Astrocyte (in vitro differentiated cells and primary cell): ENCODE results near the gene ZC3HAV1. TPM values are rescaled to one million over a fixed set of nuclear protein-coding genes. Genes with fewer than 3 reads are reported as not detected.

Experiments
- DNase-seq: peaks from one replicate; pipeline ENCODE4 v3.0.0-alpha.2; 2010; ENCODE audit warnings: low read depth
- FAIRE-seq: peaks from 2 replicates; lab custom pipeline; 2011; peaks lifted over from hg19 to GRCh38; lab: Jason Lieb, UNC
- H2AFZ ChIP-seq: 2 replicates; pipeline ENCODE4 v1.6.0; 2012; ENCODE audit warnings: low read depth, low read length, inconsistent platforms
- H3K27ac ChIP-seq: 2 replicates; pipeline ENCODE4 v1.5.1; 2011; ENCODE audit warnings: low read depth, low read length, inconsistent platforms
- H3K27me3 ChIP-seq: 2 replicates; pipeline ENCODE4 v1.6.0; 2011; ENCODE audit warnings: low read length, inconsistent platforms; ENCODE audit not compliant: insufficient read depth
- H3K36me3 ChIP-seq: 2 replicates; pipeline ENCODE4 v1.5.1; 2011; ENCODE audit warnings: low read length, inconsistent platforms; ENCODE audit not compliant: insufficient read depth
- H3K4me1 ChIP-seq: 2 replicates; pipeline ENCODE4 v1.5.1; 2011; ENCODE audit warnings: low read length, inconsistent platforms; ENCODE audit not compliant: insufficient read depth
- H3K4me2 ChIP-seq: 2 replicates; pipeline ENCODE4 v1.6.0; 2012; ENCODE audit warnings: low read length, inconsistent platforms
- H3K4me3 ChIP-seq: 2 replicates; pipeline ENCODE4 v1.5.1; 2011; ENCODE audit warnings: low read depth, mild to moderate bottlenecking, low read length, inconsistent platforms; ENCODE audit not compliant: insufficient read depth
- H3K79me2 ChIP-seq: 2 replicates; pipeline ENCODE4 v1.6.0; 2012; ENCODE audit warnings: mild to moderate bottlenecking, low read length, inconsistent platforms; ENCODE audit not compliant: insufficient read depth
- H3K9ac ChIP-seq: 2 replicates; pipeline ENCODE4 v1.6.0; 2012; ENCODE audit warnings: mild to moderate bottlenecking, low read length, inconsistent platforms
- H3K9me3 ChIP-seq: 2 replicates; pipeline ENCODE4 v1.5.1; 2012; ENCODE audit warnings: low read depth, mild to moderate bottlenecking, low read length, inconsistent platforms; ENCODE audit not compliant: insufficient read depth
- H4K20me1 ChIP-seq: 2 replicates; pipeline ENCODE4 v1.6.0; 2012; ENCODE audit warnings: low read length, inconsistent platforms; ENCODE audit not compliant: insufficient read depth
- H3K27ac Mint-ChIP-seq: one replicate; pipeline ENCODE4 v1.8.0; 2021; ENCODE audit warnings: mild to moderate bottlenecking, mixed read lengths; ENCODE audit not compliant: unreplicated experiment
- H3K27me3 Mint-ChIP-seq: one replicate; pipeline ENCODE4 v1.8.0; 2021; ENCODE audit warnings: low read depth, mixed read lengths; ENCODE audit not compliant: unreplicated experiment
- H3K36me3 Mint-ChIP-seq: one replicate; pipeline ENCODE4 v1.8.0; 2021; ENCODE audit warnings: low read depth, mixed read lengths; ENCODE audit not compliant: unreplicated experiment
- H3K4me1 Mint-ChIP-seq: one replicate; pipeline ENCODE4 v1.8.0; 2021; ENCODE audit warnings: low read depth, mixed read lengths; ENCODE audit not compliant: unreplicated experiment
- H3K4me3 Mint-ChIP-seq: one replicate; pipeline ENCODE4 v1.8.0; 2021; ENCODE audit warnings: mild to moderate bottlenecking, moderate library complexity, mixed read lengths; ENCODE audit not compliant: unreplicated experiment
- H3K9me3 Mint-ChIP-seq: one replicate; pipeline ENCODE4 v1.8.0; 2021; ENCODE audit warnings: mild to moderate bottlenecking, mixed read lengths; ENCODE audit not compliant: unreplicated experiment
- EZH2 ChIP-seq: IDR thresholded peaks from 2 replicates; pipeline ENCODE4 v1.6.1; 2012; ENCODE audit warnings: mild to moderate bottlenecking, low read length, inconsistent platforms; ENCODE audit not compliant: insufficient read depth
- total RNA-seq: library from RNA; stranded (reverse); gene quantifications from 2 replicates; pipeline ENCODE4 v1.2.1, GENCODE V29; 2021
- TF ChIP-seq, protein P1 (sequence below): IDR thresholded peaks from 2 replicates; pipeline ENCODE4 v1.5.1; 2011; ENCODE audit warnings: low read depth, mild to moderate bottlenecking, inconsistent platforms, low read length, moderate library complexity; ENCODE audit not compliant: insufficient read depth

The ZC3HAV1 gene
- total RNA-seq, 1 donor from 2014 or later: 63.8 TPM

DNA sequence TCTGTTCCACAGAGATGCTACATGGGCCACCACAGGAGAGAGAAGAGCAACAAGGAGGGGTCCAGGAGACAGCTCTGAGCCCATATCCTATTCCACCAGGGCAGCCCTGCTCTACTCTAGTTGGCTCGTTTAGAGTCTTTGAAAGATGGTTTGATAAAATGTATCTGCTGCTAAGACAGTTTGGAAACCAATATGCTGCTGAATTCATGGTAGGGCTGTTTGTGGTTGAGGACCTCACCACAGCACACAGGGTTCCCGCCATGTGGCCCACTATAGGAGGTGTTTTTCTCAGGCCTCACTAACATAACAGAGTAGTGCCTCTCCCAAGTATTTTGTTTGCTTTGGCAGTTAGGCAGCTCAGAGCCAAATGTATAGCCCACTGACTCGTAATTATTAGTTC lies 37.8 kb downstream of the ZC3HAV1 start:
- Histone ChIP-seq H3K9ac (no peak overlapping the region), H3K4me3 (no peak overlapping the region), H3K27me3 (no peaks in the 10 kb centered on the region), H3K4me1 (no peaks in the 10 kb centered on the region), H3K36me3 (peaks cover 10% of the 10 kb centered on the region), H3K4me2 (no peak overlapping the region), H4K20me1 (no peaks in the 10 kb centered on the region), H3K9me3 (no peaks in the 10 kb centered on the region), H3K79me2 (no peaks in the 10 kb centered on the region), H2AFZ (no peak overlapping the region), H3K27ac (no peak overlapping the region)
- no peak overlapping the region for H3K27ac Mint-ChIP-seq
- no peak overlapping the region for H3K4me3 Mint-ChIP-seq
- DNase-seq (no peak), FAIRE-seq (no peak)
- TF ChIP-seq EZH2: no peak
- TF ChIP-seq, protein P1, sequence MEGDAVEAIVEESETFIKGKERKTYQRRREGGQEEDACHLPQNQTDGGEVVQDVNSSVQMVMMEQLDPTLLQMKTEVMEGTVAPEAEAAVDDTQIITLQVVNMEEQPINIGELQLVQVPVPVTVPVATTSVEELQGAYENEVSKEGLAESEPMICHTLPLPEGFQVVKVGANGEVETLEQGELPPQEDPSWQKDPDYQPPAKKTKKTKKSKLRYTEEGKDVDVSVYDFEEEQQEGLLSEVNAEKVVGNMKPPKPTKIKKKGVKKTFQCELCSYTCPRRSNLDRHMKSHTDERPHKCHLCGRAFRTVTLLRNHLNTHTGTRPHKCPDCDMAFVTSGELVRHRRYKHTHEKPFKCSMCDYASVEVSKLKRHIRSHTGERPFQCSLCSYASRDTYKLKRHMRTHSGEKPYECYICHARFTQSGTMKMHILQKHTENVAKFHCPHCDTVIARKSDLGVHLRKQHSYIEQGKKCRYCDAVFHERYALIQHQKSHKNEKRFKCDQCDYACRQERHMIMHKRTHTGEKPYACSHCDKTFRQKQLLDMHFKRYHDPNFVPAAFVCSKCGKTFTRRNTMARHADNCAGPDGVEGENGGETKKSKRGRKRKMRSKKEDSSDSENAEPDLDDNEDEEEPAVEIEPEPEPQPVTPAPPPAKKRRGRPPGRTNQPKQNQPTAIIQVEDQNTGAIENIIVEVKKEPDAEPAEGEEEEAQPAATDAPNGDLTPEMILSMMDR: no peak
- peaks cover 6% of the 10 kb centered on the region for H3K4me1 Mint-ChIP-seq
- peaks cover 31% of the 10 kb centered on the region for H3K36me3 Mint-ChIP-seq
- H3K9me3 Mint-ChIP-seq: no peaks in the 10 kb centered on the region
- no peaks in the 10 kb centered on the region for H3K27me3 Mint-ChIP-seq

DNA sequence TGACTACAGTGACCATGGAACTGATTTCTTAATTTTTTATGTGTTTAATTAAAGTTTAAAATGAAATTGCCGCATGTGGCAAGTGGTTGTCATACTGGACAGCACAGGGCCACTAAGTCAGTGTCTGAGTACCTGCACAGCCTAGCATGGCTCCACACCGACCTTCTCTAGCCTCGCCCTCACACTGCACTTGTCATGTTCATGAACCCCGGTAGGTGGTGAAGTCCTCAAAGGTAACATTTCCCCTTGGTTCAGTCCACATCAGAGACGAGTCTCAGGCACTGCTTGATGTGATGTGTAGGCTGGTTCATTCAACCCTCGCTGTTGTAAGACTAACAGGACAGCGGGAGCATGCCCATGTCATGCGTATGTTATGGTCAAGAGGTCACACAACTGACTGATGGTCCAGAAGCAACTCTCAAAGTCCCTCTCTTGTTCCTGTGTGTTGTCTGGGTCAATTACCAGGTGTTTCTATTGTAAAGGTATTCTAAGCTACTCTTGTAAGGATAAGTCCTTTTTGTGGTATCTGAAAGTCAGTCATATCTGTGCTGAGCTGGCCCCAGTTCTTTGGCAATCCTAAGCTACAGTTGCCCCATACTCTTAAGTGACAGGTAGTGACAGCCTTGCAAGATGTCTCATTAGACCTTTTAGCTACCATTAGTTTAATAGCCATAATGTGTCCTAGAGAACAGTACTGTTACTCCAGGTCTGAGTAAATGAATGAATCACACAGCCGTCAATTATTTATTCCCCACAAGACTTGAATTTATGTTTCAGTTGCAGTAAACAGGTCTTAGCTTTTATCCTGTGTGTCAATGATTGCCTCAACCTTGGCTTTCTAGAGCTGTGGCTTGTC lies 40.7 kb downstream of the ZC3HAV1 start:
- TF ChIP-seq EZH2: no peak
- TF ChIP-seq, protein P1: no peak
- Histone ChIP-seq H3K9me3 (no peaks in the 10 kb centered on the region), H3K79me2 (no peaks in the 10 kb centered on the region), H3K4me2 (no peak overlapping the region), H3K4me1 (no peaks in the 10 kb centered on the region), H2AFZ (no peak overlapping the region), H3K4me3 (no peak overlapping the region), H4K20me1 (no peaks in the 10 kb centered on the region), H3K27ac (no peak overlapping the region), H3K27me3 (no peaks in the 10 kb centered on the region), H3K36me3 (peaks cover 10% of the 10 kb centered on the region), H3K9ac (no peak overlapping the region)
- Mint-ChIP-seq H3K9me3 (no peaks in the 10 kb centered on the region), H3K36me3 (peaks cover 37% of the 10 kb centered on the region), H3K27me3 (no peaks in the 10 kb centered on the region), H3K4me1 (no peaks in the 10 kb centered on the region), H3K27ac (no peak overlapping the region), H3K4me3 (no peak overlapping the region)
- no peak for DNase-seq
- FAIRE-seq: no peak

DNA sequence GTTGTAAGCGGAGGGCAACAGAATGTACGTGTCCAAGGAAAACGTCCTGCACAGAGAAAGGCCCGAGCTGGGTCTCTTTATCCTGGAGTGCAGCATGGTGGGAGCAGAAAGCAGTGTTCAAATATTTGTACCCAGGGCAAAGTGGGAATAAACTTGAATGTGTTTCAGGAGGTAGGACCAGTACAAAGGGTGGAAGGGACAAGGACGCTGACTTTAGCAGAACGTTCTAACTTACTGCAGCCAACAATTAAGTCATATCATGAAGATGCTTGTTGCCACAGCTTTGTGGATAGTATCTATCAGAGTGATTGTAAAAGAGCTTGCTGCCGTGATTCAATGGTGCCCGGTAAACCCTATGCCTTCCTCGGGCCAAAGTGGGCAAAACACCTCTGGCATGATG lies 43.2 kb downstream of the ZC3HAV1 start:
- Histone ChIP-seq H3K9ac (no peak overlapping the region), H3K79me2 (no peaks in the 10 kb centered on the region), H3K27ac (no peak overlapping the region), H3K36me3 (peaks cover 7% of the 10 kb centered on the region), H2AFZ (no peak overlapping the region), H3K9me3 (no peaks in the 10 kb centered on the region), H4K20me1 (no peaks in the 10 kb centered on the region), H3K4me1 (no peaks in the 10 kb centered on the region), H3K4me2 (no peak overlapping the region), H3K4me3 (no peak overlapping the region), H3K27me3 (no peaks in the 10 kb centered on the region)
- H3K27ac Mint-ChIP-seq: no peak overlapping the region
- H3K36me3 Mint-ChIP-seq: peaks cover 33% of the 10 kb centered on the region
- DNase-seq (no peak), FAIRE-seq (no peak)
- peaks cover 2% of the 10 kb centered on the region for H3K9me3 Mint-ChIP-seq
- no peaks in the 10 kb centered on the region for H3K4me1 Mint-ChIP-seq
- no peak overlapping the region for H3K4me3 Mint-ChIP-seq
- no peak for TF ChIP-seq EZH2
- TF ChIP-seq, protein P1: no peak
- H3K27me3 Mint-ChIP-seq: no peaks in the 10 kb centered on the region
